ENCODE data around the gene CALCOCO2.
A peak's percentile ranks its signal among the peaks of the same experiment; 100 is the strongest.
"Not testable (repeated sequence)": the region's sequence is repeated elsewhere in the genome, so short reads cannot be mapped to it uniquely, and the experiment has no call there.

The CALCOCO2 gene

GRCh38 chr17:48812001-48812400, 18.8 kb upstream of the CALCOCO2 start:
- no peak for TF ChIP-seq POLR2A (IDR thresholded peaks at IDR 0.05; ENCODE audit: low read depth, low read length)
- no peak for DNase-seq (ENCODE audit: insufficient read length, low spot score)
- FAIRE-seq: no peak

- TF ChIP-seq POLR2A (IDR thresholded peaks at IDR 0.05; ENCODE audit: low read depth, low read length): no peak
- peak; percentile 79 for DNase-seq (ENCODE audit: insufficient read length, low spot score)
- peak; percentile 15 for FAIRE-seq
These were observed 16.3 kb upstream of the CALCOCO2 start for GRCh38 chr17:48814504-48814903.

- no peak for TF ChIP-seq POLR2A (IDR thresholded peaks at IDR 0.05; ENCODE audit: low read depth, low read length)
- DNase-seq (ENCODE audit: insufficient read length, low spot score): no peak
- no peak for FAIRE-seq
These were observed 15.5 kb upstream of the CALCOCO2 start for GRCh38 chr17:48815311-48815710.

- no peak for TF ChIP-seq POLR2A (IDR thresholded peaks at IDR 0.05; ENCODE audit: low read depth, low read length)
- no peak for DNase-seq (ENCODE audit: insufficient read length, low spot score)
- no peak for FAIRE-seq
These were observed 14.4 kb upstream of the CALCOCO2 start for GRCh38 chr17:48816438-48816773.

DNA sequence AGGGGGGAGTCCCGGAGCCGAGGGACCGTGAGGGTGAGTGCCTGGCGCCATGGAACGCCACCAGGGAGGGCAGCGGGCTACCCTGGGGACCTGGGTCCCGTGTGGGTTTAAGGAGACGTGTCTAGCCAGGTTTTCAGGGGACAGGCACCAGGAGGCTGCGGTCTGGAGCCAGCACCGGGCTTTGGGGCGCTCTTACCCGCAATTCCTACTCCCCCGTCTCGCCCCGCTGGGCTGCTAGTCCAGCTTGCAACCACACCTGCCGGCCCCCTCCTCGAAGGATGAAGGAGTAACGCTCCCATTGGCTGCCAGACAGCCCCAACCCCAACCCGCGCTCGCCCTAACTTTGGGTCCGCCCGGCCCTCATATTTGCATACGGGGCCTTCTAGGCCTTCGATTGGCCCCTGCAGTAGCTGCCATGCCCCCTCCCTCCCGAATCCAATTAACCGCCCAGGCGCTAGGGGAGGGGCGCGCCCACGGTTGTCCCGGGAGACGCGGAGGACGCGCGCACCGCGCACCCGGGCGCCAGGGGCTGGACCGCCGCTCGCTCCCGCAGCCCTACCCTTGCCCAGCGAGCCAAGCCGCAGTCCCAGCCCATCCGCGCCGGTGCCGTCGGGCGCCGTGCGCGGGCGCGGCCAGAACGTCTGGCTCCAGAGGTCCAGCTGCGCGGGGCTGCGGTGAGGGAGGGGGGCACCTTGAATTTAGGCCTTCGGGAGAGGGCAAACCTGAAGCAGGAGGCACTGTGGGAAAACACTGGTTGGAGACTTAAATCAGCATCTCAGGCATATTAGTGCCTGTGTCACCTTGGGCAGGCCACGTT, 13.9 kb upstream of the CALCOCO2 start, which contains the start of gene TTLL6:
TTLL6 (minus strand) TSS at position 456 of the 817 bp plus-strand sequence; CDS start at position 299, 157 bp downstream.
- FAIRE-seq: no peak
- peak; percentile 95 for DNase-seq (ENCODE audit: insufficient read length, low spot score)
- no peak for TF ChIP-seq POLR2A (IDR thresholded peaks at IDR 0.05; ENCODE audit: low read depth, low read length)

- TF ChIP-seq POLR2A (IDR thresholded peaks at IDR 0.05; ENCODE audit: low read depth, low read length): no peak
- FAIRE-seq (no peak), DNase-seq (ENCODE audit: insufficient read length, low spot score) (no peak)
These were observed 12.4 kb upstream of the CALCOCO2 start for GRCh38 chr17:48818361-48818841.

- DNase-seq (ENCODE audit: insufficient read length, low spot score) (no peak), FAIRE-seq (no peak)
- no peak for TF ChIP-seq POLR2A (IDR thresholded peaks at IDR 0.05; ENCODE audit: low read depth, low read length)
These were observed 11.4 kb upstream of the CALCOCO2 start for GRCh38 chr17:48819466-48819865.

DNA sequence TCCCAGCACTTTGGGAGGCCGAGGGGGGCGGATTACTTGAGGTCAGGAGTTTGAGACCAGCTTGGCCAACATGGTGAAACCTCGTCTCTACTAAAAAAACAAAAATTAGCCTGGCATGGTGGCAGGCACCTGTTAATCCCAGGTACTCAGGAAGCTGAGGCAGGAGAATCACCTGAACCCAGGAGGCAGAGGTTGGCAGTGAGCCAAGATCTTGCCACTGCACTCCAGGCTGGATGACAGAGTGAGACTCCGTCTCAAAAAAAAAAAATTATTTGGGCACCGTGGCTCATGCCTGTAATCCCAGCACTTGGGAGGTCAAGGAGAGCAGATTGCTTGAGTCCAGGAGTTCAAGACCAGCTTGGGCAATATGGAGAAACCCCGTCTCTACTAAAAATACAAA, 9.9 kb upstream of the CALCOCO2 start:
- not testable (repeated sequence) for FAIRE-seq; DNase-seq (ENCODE audit: insufficient read length, low spot score)

GRCh38 chr17:48825446-48826381, 5.1 kb upstream of the CALCOCO2 start:
- no peak for TF ChIP-seq POLR2A (IDR thresholded peaks at IDR 0.05; ENCODE audit: low read depth, low read length)
- DNase-seq (ENCODE audit: insufficient read length, low spot score): no peak
- no peak for FAIRE-seq

GRCh38 chr17:48831549-48831883, 681 bp downstream of the CALCOCO2 start:
- FAIRE-seq (no peak), DNase-seq (ENCODE audit: insufficient read length, low spot score) (no peak)
- TF ChIP-seq POLR2A (IDR thresholded peaks at IDR 0.05; ENCODE audit: low read depth, low read length): no peak

GRCh38 chr17:48834973-48835372, 4.1 kb downstream of the CALCOCO2 start:
- FAIRE-seq (no peak), DNase-seq (ENCODE audit: insufficient read length, low spot score) (no peak)
- no peak for TF ChIP-seq POLR2A (IDR thresholded peaks at IDR 0.05; ENCODE audit: low read depth, low read length)

DNA sequence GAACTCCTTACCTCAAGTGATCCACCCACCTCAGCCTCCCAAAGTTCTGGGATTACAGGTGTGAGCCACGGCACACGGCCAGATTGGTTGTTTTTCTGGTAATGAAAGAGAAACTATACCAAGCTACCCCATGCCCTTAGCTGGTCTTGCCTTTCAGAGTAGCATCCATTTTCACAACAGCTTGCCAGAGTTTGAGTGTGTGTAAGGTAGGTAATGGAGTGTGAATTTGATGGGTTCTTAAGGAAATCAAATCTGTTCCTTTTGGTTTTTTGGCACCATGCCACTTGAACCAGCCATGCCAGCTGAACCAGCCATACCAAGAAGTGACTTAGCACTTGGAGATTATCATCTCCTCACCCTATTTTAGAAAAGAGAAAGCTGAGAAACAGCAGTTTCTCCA, 5.1 kb downstream of the CALCOCO2 start:
- no peak for FAIRE-seq
- no peak for DNase-seq (ENCODE audit: insufficient read length, low spot score)

GRCh38 chr17:48837458-48837857, 6.6 kb downstream of the CALCOCO2 start:
- DNase-seq (ENCODE audit: insufficient read length, low spot score); FAIRE-seq: not testable (repeated sequence)

More for the DNA sequence above, 5.1 kb downstream of the CALCOCO2 start:
- TF ChIP-seq POLR2A (IDR thresholded peaks at IDR 0.05; ENCODE audit: low read depth, low read length): no peak

DNA sequence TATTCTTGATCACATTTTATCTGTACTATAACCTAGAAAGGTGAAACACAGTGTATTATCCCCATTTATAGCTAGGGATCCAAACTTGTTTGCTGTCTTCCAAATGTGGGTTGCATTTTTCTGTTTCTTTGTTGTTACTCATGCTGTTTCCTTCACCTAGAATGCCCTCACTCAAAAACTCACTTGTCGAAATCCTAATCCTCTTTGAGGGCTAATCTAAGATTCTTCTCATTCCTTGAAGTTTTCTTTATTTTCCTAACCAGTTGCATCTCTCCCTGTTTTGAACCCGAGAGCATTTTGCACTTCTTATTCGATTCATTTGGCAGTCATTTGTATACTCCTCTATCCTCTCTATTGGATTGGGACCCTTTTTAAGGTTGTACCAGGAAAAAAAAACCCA, 9.6 kb downstream of the CALCOCO2 start:
- TF ChIP-seq POLR2A (IDR thresholded peaks at IDR 0.05; ENCODE audit: low read depth, low read length): no peak
- no peak for DNase-seq (ENCODE audit: insufficient read length, low spot score)
- FAIRE-seq: no peak
